SK-N-SH treated with all-trans-retinoic acid at 6 μM for 48 hours (cell line): ENCODE results near the gene RIMS3.

Experiments used
- ISL1 ChIP-seq: fragments of 250-450 bp; sonication (Bioruptor Pico); IDR thresholded peaks from 2 replicates; pipeline ENCODE4 v2.1.2; 2022; ENCODE audit warnings: mild to moderate bottlenecking, moderate library complexity
- PATZ1 ChIP-seq: fragments of 250-450 bp; sonication (Bioruptor Pico); IDR thresholded peaks from 2 replicates; pipeline ENCODE4 v1.8.0; 2020; ENCODE audit warnings: mild to moderate bottlenecking, moderate library complexity, borderline replicate concordance

GRCh38 chr1:40710581-40711315, 45.3 kb upstream of the RIMS3 start:
- TF ChIP-seq ISL1 (CRISPR knock-in tag) (no peak), PATZ1 (CRISPR knock-in tag) (no peak)
